ELR (cell line): ENCODE results near the gene NEO1.
"Not testable (repeated sequence)": the region's sequence is repeated elsewhere in the genome, so short reads cannot be mapped to it uniquely, and the experiment has no call there.

Experiments used
- DNase-seq: peaks from one replicate; pipeline ENCODE4 v3.0.0-alpha.2; 2015; ENCODE audit warnings: low read depth

NEO1 gene

DNA sequence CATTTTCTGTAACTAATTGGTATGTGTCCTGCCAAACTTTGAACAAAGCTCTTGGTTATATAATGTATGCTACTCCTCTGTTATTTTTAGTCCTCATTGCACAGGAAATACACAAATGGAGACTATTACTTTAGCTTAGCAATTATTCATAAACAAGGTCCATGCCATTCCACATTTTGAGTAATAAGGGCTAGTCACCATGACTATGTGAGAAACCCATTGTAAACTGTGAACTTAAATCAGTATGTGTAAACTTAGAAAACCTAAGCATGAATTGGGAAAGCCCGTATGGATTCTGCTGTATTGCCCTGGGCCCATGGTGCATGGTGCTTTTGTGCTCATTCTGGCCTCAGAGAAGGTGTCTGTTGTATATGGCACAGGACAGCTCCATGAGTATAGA is 216.2 kb downstream of the NEO1 start:
- no peak for DNase-seq

- no peak for DNase-seq
Observed at GRCh38 chr15:73270366-73271097, 218.3 kb downstream of the NEO1 start.

GRCh38 chr15:73273181-73274002 is 221.1 kb downstream of the NEO1 start:
- peak; percentile 55 for DNase-seq

GRCh38 chr15:73275862-73276261 is 223.6 kb downstream of the NEO1 start:
- DNase-seq = no peak

DNA sequence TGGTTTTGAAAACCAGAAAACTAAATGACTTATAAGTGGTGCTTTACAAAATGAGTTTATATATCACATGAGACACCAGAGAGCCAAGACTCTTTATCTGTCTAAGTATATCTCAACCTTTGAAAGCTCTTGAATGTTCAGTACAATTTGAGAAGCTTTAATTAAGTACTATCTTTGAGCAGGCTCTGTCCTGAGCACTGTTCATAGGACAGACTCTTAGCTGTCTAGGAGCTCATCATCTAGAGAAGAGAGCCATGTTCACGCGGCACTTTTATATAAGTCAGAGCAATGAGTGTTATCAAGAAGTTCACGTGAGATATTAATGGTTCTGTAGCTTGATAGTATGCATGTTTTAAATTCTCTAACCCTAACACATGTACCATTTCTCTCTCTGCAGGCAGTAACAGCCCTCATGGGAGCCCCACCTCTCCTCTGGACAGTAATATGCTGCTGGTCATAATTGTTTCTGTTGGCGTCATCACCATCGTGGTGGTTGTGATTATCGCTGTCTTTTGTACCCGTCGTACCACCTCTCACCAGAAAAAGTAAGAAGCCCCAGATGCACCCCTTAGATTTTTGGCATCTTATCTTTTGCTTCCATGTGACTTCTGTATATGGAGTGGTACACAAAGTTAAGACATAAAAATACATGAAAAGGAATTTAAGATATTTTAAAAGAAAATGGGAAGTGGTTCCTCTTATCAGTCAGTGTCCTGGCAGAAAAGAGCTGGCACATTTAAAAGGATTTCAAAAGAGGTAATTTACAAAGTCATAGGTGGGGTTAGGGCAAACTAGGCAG is 230.5 kb downstream of the NEO1 start:
- no peak for DNase-seq

DNA sequence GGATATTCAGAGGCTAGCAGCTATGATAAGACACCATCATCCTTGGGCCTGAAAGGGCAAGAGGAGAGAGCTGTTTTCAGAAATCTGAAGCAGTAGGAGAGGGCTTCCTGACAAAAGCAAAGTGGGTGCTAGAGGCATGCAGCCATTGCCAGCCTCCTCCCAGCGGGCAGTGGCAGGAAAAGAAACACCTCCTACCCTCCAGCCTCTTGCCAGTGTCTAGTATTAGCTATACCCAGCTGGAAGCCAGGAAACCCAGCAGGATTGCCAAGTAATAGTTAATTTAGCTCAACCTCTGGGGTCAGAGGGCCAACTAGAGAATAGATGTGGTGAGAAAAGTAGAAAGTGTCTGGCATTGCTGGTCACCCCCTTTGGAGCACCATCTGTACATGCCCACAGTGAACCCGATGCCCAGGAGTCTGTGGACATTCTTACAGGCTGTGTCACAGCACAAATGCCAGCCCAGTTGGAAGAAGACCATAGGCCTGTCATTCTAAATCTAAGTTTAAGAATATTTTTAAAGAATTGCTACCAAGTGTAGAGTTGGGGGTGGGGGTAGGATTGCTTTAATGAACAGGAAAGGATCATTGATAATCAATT is 231.2 kb downstream of the NEO1 start:
- DNase-seq = no peak

- peak; percentile 53 for DNase-seq
Observed at GRCh38 chr15:73284090-73284716, 231.9 kb downstream of the NEO1 start.

DNA sequence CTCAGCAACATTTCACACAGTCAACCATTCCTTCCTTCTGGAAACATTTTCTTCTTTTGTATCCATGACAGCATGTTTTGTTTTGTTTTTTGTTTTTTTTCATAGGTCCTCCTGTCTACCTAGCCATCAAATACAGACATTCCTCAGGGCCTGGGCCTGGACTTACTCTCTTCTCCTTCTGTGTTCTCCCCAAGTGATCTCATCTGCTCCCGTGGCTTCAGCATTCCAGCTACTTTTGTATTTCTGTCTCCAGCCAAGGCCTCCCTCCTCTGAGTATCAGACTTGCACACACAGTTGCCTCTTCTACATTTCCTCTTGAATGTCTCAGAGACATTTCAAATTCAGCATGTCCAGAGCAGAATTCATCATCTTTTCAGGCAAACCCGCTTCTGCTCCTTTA is 234.0 kb downstream of the NEO1 start:
- DNase-seq = no peak

DNA sequence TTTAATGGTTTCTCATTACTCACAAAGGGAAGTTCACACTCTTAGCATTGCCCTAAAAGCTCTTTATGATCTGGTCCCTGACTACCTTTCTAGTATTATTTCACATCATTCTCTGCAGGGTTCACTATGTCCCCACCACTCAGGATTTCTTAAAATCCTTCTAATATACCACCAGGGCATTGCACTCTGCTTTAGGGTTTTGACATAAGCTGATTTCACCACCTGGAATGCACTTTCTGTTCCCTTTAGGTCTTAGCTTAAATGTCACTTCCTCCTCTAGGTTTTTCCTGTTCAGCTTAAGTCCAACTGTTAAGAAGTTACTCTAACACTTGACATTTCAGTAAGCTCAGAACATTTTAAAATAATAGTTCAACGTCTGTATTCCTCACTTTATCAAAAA is 234.8 kb downstream of the NEO1 start:
- DNase-seq = no peak

GRCh38 chr15:73291441-73291840 is 239.2 kb downstream of the NEO1 start:
- no peak for DNase-seq

GRCh38 chr15:73293773-73294172 is 241.5 kb downstream of the NEO1 start:
- DNase-seq = no peak

- peak; percentile 8 for DNase-seq
Observed at GRCh38 chr15:73295630-73296286, 243.5 kb downstream of the NEO1 start.

- DNase-seq = no peak
Observed at GRCh38 chr15:73296609-73297353, 244.5 kb downstream of the NEO1 start.

GRCh38 chr15:73298522-73299245 is 246.4 kb downstream of the NEO1 start:
- no peak for DNase-seq

DNA sequence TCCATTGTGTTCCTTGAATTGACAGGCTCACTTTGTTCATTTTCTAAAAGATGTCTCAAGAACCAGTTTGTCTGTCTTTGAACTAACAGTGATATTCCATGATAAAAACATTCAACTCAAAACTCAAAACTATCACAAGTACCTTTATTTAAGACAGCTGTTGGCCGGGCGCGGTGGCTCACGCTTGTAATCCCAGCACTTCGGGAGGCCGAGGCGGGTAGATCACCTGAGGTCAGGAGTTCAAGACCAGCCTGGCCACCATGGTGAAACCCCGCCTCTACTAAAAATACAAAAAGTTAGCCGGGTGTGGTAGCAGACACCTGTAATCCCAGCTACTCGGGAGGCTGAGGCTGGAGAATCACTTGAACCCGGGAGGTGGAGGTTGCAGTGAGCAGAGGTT is 248.0 kb downstream of the NEO1 start:
- DNase-seq = not testable (repeated sequence)

DNA sequence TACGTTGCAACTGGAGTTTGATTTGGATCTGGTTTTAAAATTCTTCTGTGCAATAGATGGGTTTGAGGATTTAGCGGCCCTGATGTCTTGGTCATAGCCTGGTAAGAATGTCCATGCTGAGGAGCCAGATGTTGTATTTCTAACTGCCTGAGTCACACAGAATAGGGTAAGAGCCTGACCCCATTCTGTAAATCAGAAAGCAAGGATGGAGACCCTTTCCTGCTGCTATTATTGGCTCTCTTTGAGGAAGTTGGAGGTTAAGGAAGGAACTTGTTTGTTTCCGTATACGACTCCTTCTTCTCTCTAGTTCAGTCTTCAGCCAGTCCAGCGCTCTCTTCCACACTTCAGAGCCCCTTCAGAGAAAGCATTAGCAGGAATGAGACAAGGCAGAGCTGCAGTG is 251.4 kb downstream of the NEO1 start:
- DNase-seq = no peak

- DNase-seq = peak; percentile 73
Observed at GRCh38 chr15:73305331-73306211, 253.3 kb downstream of the NEO1 start.

- DNase-seq = no peak
Observed at GRCh38 chr15:73308305-73308704, 256.0 kb downstream of the NEO1 start.

DNA sequence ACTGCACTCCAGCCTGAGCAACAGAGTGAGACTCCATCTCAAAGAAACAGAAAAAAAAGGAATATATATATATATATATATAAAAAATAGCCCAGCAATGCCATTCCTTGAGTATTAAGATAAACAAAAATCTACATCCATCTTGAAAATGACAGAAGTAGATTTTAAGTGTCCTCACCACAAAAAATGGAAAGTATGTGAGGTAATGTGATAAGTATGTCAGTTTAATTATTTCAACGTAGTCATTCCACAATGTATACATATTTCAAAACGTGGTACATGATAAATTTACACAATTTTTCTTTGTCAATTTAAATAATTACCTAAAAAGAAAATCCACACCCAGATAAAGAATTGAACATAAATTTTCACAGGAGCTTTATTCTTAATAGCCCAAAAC is 261.6 kb downstream of the NEO1 start:
- DNase-seq = no peak
